NCI-H2081 (cell line): ENCODE data around the gene BRD9.
"Not testable (repeated sequence)": the region's sequence is repeated elsewhere in the genome, so short reads cannot be mapped to it uniquely, and the experiment has no call there.

Experiments used
- DNase-seq, 2 experiments: peaks; one replicate each; lab custom pipeline; 2025; lab: John Stamatoyannopoulos, UW

The BRD9 gene

GRCh38 chr5:922436-923280, 30.1 kb upstream of the BRD9 start:
- no peak for DNase-seq

- DNase-seq = no peak
These were observed 29.1 kb upstream of the BRD9 start for GRCh38 chr5:921456-922435.

GRCh38 chr5:920321-920720, 27.7 kb upstream of the BRD9 start:
- no peak for DNase-seq

GRCh38 chr5:919356-920000, 26.9 kb upstream of the BRD9 start:
- no peak for DNase-seq

GRCh38 chr5:918717-919116, 26.1 kb upstream of the BRD9 start:
- not testable (repeated sequence) for DNase-seq

- DNase-seq = no peak
These were observed 24.1 kb upstream of the BRD9 start for GRCh38 chr5:916441-917293.

GRCh38 chr5:915946-916345, 23.3 kb upstream of the BRD9 start:
- DNase-seq = no peak

GRCh38 chr5:915346-915745, 22.7 kb upstream of the BRD9 start:
- DNase-seq = not testable (repeated sequence)

GRCh38 chr5:914612-915011, 22.0 kb upstream of the BRD9 start:
- no peak for DNase-seq

- no peak for DNase-seq
These were observed 21.6 kb upstream of the BRD9 start for GRCh38 chr5:914174-914573.

- DNase-seq = no peak
These were observed 19.9 kb upstream of the BRD9 start for GRCh38 chr5:912280-913091.

GRCh38 chr5:911601-912000, 19.0 kb upstream of the BRD9 start:
- DNase-seq = no peak

GRCh38 chr5:910769-911160, 18.2 kb upstream of the BRD9 start:
- DNase-seq = no peak

- DNase-seq = no peak
These were observed 17.6 kb upstream of the BRD9 start for GRCh38 chr5:909994-910768.

- no peak for DNase-seq
These were observed 16.5 kb upstream of the BRD9 start for GRCh38 chr5:909086-909485.

- no peak for DNase-seq
These were observed 15.6 kb upstream of the BRD9 start for GRCh38 chr5:908172-908571.

- DNase-seq = no peak
These were observed 14.8 kb upstream of the BRD9 start for GRCh38 chr5:907366-907910.

- DNase-seq = no peak
These were observed 12.6 kb upstream of the BRD9 start for GRCh38 chr5:905139-905642.

- DNase-seq = no peak
These were observed 11.1 kb upstream of the BRD9 start for GRCh38 chr5:903756-904096.
